HL-60/S4 treated with phorbol 12-myristate 13-acetate at 8.2 ng/mL for 4 days and 3 days (cell line): ENCODE data around the gene PLIN1.

Source experiments
- in situ Hi-C: fragments of 300-500 bp; cut with MboI; formaldehyde crosslinking; loops from 2 replicates; pipeline ENCODE4 v1.15.0; 2022; ENCODE audit warnings: low sequenced_read_pairs

Gene PLIN1

GRCh38 chr15:89672221-89673164, 6.7 kb downstream of the PLIN1 start:
- in situ Hi-C loops = no loop called here

GRCh38 chr15:89671687-89672086, 7.5 kb downstream of the PLIN1 start:
- in situ Hi-C loops = no loop called here

GRCh38 chr15:89670971-89671560, 8.1 kb downstream of the PLIN1 start:
- in situ Hi-C loops = no loop called here

- in situ Hi-C loops = no loop called here
Measured at GRCh38 chr15:89669941-89670340, 9.2 kb downstream of the PLIN1 start.

GRCh38 chr15:89669309-89669865, 9.8 kb downstream of the PLIN1 start:
- in situ Hi-C loops = no loop called here

GRCh38 chr15:89668171-89668570, 11.0 kb downstream of the PLIN1 start:
- in situ Hi-C loops = no loop called here

- in situ Hi-C loops = no loop called here
Measured at GRCh38 chr15:89667706-89667960, 11.5 kb downstream of the PLIN1 start.

- in situ Hi-C loops = no loop called here
Measured at GRCh38 chr15:89666858-89667705, 12.1 kb downstream of the PLIN1 start.

- in situ Hi-C loops = no loop called here
Measured at GRCh38 chr15:89666184-89666857, 12.8 kb downstream of the PLIN1 start.

- in situ Hi-C loops = no loop called here
Measured at GRCh38 chr15:89665449-89666181, 13.6 kb downstream of the PLIN1 start.

GRCh38 chr15:89664441-89665350, 14.5 kb downstream of the PLIN1 start:
- in situ Hi-C loops = no loop called here

- in situ Hi-C loops = no loop called here
Measured at GRCh38 chr15:89662893-89663626, 16.1 kb downstream of the PLIN1 start.

- in situ Hi-C loops = no loop called here
Measured at GRCh38 chr15:89660556-89660955, 18.6 kb downstream of the PLIN1 start.

- in situ Hi-C loops = no loop called here
Measured at GRCh38 chr15:89659295-89659694, 19.9 kb downstream of the PLIN1 start.

- in situ Hi-C loops = no loop called here
Measured at GRCh38 chr15:89657686-89658200, 21.4 kb downstream of the PLIN1 start.

GRCh38 chr15:89656116-89656815, 22.9 kb downstream of the PLIN1 start:
- in situ Hi-C loops = no loop called here
